COLO668 (cell line): Measurements from ENCODE around the gene PIGU.

ENCODE experiments used
- DNase-seq: peaks from one replicate; lab custom pipeline; 2025; ENCODE audit not compliant: unreplicated experiment; lab: John Stamatoyannopoulos, UW

The PIGU gene

DNA sequence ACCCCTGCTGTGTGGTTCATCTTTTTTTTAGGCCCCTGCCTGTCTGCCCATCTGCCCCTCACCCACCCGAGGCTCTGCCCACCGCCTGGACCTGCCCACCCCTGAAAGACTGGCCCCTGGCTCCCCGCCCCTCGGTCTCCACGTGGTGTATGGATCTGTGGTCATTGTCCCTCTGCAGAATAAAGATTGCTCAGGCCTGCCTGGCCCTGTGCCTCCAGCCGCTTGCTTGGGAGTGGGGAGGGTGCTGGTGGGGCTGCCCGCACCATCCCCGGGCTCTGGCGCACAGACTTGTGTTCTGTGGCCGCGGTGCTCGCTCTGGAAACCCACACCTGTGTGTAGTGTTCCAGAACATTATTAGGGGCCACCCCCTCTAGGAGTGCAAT, 116.8 kb downstream of the PIGU start:
- no peak for DNase-seq

DNA sequence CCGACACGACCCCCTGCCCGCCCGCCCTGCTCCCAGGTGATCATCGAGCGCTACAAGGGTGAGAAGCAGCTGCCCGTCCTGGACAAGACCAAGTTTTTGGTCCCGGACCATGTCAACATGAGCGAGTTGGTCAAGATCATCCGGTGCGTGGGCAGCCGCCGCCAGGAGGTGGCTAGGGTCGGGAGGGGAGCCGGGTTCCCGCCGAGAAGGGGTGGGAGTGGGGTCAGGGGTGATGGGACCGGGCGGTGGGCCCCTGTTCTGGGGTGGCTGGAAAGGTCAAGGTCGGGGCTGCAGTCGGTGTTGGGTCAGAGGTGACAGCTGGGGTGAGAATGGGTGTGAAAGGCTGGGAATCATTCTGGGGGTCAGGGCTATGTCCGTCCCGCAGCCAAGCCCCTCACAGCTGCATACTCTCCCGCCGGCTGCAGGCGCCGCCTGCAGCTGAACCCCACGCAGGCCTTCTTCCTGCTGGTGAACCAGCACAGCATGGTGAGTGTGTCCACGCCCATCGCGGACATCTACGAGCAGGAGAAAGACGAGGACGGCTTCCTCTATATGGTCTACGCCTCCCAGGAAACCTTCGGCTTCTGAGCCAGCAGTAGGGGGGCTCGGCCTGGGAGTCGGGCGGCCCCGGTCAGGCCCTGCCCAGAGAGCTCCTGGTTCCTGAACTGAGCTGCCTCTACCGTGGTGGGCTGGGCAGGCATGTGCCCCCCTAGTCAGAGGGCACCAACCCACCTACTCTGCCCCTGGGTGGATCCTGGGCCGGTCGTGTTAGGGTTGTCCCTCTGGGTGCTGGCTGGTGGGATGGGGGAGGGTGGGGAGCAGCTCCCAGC, 117.4 kb downstream of the PIGU start:
- no peak for DNase-seq

DNA sequence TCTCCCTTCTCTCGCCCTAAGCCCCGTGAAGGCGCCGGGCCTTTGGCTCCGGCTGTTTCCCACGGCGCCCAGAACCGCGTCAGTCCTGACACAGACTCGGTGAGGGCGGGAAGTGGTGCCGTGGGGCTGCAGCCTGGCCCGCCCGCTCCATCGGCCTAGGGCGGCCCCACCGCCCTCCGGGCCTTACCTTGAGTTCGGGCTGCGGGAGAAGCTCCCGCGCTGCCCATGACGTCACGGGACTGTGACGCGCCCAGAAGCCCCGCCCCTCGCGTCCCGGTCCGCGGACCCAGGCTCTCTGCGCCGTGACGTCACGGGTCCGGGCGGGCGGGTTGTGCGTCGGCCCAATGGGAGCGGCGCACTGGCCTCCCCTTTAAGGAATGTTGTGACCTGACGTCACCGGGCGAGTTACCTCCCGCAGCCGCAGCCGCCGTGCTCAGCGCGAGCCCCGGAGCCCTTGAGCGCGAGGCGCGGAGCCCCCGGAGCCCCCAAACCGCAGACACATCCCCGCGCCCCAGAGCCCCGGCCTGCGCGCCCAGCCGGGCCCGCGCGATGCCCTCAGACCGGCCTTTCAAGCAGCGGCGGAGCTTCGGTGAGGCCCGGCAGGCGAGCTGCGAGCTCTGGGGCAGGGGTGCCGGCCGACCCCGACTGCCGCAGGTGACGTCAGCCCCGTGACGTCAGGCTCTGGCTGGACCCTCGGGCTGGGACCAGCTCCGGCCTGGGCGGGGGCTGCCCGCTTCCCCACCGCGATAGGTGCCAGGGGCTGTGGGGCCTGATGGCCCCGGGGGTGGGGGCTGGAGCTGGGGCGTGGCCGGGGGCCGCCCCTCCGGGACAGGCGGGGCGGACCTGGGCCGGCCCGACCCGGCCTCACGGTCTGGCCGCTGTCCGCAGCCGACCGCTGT, 118.3 kb downstream of the PIGU start, which contains the start of gene MAP1LC3A:
TSS of gene MAP1LC3A (plus strand) at position 399 of the 899 bp plus-strand sequence. CDS start at position 550, 151 bp downstream.
- DNase-seq: peak; percentile 92

DNA sequence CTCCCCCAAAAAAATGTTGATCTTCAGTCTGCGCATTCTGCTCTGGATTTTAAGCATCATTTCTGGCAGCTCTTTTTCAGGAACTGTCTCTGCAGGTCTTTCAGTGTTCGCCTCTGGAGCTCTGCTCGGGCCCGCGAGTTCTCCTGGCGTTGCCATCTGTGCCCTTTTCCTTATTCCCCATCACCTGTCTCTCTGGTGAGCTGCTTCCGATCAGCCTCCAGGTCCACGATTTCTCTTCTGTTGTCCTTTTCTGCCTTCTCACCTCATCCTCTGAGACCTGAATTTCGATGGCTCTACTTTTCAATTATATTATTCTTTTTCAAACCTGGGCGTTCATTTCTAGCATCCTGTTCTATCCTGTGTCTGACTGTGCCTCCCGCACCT, 119.0 kb downstream of the PIGU start:
- DNase-seq: no peak

DNA sequence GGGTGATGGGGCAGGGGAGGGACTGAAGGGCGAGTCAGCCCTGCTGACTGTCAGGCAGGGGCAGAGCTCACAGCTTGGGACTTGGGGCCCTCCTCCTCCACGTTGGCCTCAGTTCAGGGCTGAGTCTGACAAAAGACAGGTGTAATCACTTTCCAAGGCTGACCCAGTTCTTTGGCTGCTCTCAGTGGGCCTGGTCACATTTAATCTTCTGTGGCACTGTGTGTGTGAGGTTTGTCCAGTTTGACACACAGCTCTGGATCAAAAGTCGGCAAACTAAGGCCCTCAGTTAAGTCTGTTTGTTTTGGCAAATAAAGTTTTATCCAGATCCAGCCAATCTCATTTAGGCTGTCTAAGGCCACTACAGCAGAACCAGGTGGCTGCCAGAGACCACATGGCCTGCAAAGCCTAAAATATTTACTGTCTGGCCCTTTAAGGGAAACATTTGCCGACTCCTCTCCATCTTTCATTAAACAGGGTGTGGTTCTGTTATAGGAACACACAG, 123.5 kb downstream of the PIGU start:
- DNase-seq: no peak

DNA sequence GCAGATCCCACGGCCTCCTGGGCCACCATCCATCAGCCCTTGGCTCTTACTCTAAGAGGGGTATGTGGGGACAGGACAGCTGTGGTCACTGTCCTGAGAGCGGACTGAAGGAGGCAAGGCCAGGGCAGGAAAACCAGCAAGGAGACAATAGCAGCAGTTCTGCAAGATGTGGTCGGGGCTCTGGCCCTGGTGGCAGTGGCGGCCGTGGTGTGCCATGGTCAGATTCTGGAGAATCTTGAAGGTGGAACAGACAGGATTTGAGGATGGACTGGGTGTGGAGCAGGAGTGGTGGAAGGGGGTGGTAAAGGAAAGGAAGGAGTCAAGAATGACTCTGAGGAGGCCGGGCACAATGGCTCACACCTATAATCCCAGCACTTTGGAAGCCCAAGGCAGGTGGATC, 124.3 kb downstream of the PIGU start:
- no peak for DNase-seq

DNA sequence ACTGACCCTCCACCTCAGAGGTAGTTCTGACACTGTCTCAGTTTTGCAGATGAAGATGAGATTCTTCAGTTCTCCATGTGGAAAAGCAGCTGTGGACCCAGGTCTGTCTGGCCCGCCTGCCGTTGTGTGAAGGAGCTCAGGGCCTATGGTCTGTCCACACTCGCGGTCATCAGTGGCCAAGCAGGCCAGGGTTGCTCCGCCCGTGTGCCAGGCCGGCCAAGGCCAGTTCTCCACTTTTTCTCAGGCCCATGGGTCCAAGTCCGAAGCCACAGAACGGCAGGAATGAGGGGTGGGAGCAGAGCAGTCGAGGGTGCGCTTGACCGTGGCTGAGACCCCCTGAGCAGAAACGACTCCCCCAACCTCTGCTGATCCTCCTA, 127.0 kb downstream of the PIGU start:
- no peak for DNase-seq

DNA sequence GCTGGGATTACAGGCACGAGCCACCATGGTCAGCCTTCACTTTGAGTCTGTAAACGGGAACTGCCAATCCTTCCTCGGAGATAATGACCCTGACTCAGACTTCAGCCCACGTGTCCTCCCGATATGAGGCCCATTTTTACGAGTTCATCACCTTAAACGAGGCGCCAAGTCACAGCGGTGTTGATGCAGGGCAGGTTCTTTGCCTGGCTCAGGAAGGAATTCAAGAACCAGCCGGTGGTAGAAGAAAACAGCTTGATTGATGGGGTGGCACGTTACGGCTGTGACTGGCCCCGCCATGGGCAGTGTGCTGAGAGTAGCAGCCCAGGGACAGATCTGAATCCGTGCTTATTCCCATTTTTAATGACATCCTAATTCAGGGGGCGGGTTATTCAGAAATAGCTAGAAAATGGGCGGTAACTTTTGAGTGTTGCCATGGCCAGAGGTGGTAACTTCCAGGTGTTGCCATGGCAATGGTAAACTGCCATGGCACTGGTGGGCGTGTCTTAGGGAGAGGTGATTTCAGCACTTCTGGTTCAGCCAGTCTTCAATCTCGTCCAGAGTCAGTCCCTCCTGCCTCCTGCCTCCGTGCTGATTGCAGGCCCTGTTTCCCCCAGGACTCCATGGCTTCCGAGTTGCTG, 127.5 kb downstream of the PIGU start:
- no peak for DNase-seq

DNA sequence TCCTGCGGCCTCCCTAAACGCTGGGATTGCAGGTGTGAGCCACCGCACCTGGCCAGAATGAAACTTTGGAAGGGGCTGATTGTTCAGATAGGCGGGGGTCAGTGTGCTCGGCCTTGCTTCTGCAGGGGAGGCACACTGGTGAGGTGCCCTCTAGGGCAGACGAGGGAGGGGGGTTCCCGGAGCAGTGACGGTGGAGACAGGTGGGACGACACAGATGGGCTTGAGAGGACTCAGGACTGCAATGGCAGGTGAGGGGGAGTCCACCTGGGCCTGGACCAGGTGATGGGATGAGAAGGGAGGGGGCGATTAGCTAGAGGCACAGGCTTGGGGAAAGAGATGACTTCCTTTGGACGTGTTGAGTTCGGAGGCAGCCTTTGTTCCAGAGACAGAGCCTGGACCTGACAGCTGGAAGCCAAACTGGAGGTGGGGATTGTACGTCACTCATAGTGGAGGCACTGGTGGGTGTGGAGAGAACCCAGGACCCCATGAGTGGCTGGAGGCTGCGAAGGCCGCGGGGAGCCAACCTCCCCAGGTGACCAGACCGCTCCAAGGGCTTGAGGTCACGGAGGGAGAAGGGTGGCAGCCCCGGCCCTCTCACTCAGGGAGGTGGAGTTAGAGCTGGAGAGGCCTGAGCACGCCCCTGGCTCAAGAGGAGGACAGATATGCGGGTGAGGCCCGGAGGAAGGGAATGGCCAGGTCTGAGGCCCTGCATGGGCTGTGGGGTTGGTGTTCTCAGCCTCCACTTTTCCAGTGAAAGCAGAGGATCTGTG, 128.9 kb downstream of the PIGU start:
- DNase-seq: no peak

DNA sequence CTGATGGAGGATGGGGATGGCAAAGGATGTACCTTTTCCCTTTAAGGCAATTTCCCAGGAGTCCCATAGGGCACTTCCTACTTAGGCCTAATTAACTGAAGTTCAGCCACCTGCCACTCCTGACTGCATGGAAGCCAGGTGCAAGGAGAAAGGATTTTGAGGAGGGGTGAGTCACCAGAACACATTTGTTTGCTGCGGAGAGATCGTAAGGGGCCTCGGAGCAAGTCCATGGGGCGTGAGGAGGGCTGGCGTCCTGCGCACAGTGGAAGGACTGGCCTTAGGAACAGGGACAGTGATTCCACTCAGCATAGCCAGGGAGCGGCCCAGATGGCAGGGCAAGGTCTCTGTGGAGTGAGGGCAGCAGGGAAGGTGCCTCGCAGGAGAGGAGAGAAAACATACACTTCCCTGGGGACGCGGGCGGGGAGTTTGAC, 130.1 kb downstream of the PIGU start:
- peak; percentile 82 for DNase-seq

DNA sequence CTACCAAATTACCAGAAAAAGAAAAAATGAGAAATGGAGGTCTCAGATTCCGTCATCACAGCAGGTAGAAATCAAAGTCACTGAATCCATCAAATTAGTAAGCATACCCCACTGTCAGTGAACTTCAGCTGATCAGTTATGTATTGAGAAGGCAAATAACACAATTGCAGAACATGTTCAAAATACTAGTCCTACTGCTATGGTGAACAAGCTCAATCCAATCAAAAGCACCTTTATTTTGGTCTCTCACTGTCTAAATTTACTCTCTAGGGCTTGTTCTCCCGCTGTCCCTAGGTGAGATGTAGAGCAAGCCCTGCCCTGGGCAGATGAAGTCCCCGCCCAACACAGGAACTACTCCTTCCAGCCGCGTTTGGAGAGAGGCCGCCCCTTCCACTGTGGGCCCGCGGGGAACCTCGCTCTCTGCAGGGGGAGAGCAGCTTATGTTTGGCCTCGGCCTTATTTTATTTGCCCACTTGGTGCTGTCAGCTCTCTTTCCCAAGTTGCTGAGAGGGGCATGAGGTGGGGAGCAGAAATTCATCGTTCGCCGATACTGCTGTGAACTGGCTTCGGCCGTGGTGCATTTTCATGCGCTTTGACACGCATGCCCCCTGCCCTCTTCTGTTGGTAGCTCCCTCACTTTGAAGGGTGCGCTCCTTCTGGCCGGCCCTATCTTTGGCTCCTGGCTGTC, 132.6 kb downstream of the PIGU start:
- no peak for DNase-seq

DNA sequence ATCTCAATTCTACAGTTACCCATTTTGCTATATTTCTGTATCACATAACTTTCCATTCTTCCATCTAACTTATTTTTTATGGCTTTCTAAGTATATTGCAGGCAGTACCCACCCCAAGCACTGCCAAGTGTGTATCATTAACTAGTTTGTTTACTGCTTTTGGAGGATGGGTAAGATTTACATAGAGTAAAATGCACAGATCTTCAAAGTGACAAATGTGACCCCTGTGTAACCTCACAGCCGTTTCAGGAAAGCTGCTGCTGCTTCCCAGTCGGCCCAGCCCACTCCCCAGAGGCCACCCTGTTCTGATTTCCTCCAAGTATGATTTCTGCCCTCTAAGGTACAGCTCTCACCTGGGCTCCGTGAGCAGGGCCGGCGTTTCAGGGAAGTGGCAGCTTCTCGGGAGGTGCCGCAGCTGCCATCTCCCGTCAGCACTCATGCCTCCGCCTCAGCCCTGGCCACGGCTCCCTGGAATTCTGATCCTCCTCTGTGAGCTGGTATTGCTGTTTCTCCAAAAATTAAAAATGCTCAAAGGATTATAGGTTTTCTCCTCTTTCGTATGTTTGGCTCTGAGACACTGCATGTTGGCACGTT, 133.3 kb downstream of the PIGU start:
- DNase-seq: no peak

DNA sequence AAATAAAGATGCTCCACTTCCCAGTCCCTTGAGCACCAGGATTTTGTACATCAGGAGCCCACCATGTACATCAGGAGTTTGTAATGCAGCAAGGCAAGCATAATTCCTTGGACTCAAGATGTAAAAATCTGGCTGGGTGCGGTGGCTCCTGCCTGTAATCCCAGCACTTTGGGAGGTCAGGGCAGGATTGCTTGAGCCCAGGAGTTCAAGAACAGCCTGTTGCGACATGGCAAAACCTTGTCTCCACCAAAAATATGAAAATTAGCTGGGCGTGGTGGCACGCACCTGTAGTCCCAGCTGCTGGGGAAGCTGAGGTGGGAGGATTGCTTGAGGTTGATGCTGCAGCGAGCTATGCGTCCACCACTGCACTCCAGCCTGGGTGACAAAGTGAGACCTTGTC, 134.5 kb downstream of the PIGU start:
- no peak for DNase-seq

DNA sequence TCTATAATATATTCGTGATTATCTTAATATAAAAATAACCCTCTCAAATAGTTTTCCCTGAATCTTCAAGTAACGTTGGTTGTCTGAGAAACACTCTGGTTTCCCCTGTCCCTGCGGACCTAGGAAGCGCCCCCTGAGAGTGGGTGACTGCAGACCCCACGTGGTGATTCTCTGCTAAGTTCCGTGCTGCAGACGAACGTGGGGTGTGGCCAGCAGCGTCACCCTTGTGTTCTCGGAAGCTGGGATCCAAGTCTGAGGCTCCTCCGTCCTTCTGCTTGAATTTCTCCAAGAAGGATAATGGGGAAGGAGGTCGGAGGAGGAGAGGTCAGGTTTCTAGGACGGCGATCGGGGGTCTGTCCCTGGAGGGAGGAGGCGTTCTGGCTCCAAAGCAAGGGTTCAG, 135.0 kb downstream of the PIGU start:
- no peak for DNase-seq

DNA sequence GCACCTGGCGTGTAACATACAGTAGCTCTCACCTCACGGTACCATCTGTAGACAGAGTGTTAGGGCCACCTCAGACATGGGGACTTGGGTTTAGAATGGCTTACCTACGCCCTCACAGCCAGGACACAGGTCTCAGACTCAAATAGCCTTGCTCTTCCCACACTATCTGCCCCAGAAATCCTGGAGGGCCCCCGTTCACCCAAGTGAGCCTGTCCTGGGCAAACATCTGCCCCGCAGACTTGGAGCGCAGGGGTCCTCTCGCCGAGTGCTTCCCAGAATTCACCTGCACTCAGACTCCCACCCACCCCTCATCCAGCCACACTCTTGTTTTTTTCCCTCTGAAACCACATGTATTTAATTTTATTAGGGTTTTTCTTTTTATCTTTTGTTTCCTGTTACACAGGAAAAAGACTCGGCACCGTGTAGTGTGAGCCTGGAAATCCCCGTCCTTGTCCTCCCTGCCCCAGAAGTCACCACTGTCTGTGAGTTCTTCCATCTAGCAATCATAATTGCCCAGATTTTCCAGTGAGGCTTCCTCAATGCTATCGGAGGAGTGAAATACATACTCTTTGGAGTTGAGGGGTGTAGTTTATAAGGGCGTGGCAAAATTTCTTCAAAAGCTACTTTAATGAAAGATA, 135.5 kb downstream of the PIGU start:
- no peak for DNase-seq

DNA sequence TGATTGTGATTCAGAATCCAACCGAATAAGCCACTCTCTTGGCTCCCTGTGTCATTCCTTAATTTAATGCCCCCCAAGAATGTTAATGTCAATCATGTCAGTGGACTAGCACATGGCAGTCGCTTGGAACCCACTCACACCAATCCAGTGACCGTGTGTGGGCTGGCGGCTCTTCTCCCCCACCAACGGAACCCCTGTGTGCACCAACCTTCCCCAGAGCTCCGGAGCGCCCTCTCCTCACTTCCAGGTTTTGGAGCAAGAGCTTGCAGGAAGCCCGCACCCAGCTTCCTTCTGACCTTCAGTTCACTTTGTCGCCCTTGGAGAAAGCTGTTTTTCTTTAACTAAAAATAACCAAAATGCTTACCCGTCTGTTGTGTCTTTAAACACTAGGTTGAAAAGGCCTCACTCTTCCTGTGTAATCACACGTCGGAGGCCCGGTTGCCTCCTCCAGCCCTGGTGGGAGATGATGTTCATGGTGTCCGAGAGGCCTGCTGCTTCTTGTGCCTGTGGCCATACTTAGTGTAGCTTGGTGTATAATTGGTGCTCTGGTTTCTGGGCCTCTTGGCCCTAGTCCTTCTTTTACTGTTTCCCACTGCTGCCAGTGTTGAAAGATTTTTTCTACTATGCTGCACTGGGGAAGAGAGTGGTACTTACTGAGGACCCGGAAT, 136.2 kb downstream of the PIGU start:
- DNase-seq: no peak

DNA sequence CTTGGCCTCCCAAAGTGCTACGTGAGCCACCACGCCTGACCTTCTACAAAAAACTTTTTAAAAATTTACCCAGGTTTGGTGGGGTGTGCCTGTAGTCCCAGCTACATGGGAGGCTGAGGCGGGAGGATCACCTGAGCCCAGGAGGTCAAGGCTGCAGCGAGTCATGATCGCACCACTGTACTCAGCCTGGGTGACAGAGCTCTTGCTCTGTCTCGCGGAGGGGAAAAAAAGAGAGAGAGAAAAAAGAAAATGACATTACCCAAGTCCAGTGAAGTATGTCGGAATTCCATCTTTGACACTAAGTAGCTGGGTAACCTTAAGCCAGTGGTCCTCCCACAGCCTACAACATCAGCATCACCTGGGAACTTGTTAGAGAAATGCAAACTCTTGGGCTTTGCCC, 137.1 kb downstream of the PIGU start:
- no peak for DNase-seq

DNA sequence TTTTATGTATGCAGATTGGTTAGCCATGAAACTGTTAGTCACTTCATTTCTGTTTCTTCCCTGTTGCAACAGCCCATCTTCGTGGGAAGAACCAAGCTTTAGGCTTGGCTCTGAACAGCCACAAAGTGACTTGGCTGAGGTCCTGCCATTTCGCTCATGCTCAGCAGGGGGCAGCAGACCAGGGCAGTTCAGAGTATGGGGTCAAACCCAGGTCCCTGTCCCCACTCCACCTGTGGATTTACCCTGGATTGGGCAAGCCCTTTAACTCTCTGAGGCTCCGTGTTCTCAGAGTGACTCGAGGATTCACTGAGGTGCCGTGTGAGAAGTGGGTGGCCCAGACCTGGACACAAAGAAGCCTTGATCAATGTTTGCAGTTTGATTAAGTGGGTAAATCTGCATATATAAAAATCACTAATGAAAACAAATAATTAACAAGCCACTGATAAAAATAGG, 138.2 kb downstream of the PIGU start:
- DNase-seq: peak; percentile 56

DNA sequence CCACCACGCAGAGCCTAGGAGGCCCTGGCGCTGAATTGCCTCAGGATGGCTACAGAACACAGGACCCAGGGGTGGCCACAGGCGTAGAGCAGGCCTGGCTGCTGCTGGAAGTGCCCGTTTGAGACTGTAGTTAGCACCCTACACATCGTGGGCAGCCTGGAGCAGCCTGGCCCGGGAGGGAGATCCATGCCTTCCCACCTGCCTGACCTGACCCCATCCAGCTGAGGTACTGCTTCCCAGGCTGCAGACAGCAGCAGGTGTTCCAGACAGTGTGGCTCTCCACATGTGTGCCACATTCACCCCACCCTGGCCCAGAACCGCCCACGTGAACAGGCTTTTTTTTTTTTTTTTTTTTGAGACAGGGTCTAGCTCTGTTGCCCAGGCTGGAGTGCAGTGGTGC, 139.2 kb downstream of the PIGU start:
- DNase-seq: no peak
